ENCODE results near the gene CDK14. TPM values are rescaled to one million over a fixed set of nuclear protein-coding genes. Genes with fewer than 3 reads are reported as not detected.

Gene CDK14
- total RNA-seq, 1 donor = 39.1 TPM

DNA sequence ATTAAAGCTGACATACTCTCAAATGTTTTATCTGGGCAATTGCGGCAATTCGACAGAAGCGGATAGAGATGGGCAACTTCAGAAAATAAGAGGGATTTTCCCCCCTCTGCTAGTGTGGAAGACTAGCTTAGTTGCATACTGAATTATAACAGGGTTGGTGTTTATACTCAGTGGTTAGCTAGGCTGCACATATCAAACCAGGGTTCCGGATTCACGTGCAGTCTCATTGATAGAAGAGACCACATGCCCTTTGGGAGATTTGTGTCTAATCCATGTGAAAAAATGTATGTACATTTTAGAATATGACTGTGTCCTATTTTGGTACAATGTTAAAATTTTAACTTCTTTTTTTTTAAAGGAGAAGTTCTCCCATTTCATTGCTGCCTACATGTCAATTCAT, 531.2 kb downstream of the CDK14 start:
- Histone ChIP-seq H3K4me3 (ENCODE audit: insufficient read depth, low read length) (no peak overlapping the region), H3K9me3 (ENCODE audit: low read depth, low read length) (no peaks in the 10 kb centered on the region), H3K4me1 (ENCODE audit: insufficient read depth, low read length) (peaks cover 21% of the 10 kb centered on the region), H4K20me1 (ENCODE audit: insufficient read depth, low read length) (no peaks in the 10 kb centered on the region), H3K27me3 (ENCODE audit: insufficient read depth, low read length) (no peaks in the 10 kb centered on the region), H3K36me3 (ENCODE audit: insufficient read depth, low read length) (no peaks in the 10 kb centered on the region), H2AFZ (ENCODE audit: low read length) (no peak overlapping the region), H3K4me2 (ENCODE audit: insufficient read depth, low read length) (peak overlapping the region; percentile 73), H3K79me2 (ENCODE audit: insufficient read depth, low read length) (no peaks in the 10 kb centered on the region), H3K27ac (ENCODE audit: low read depth, low read length) (no peak overlapping the region)
- DNase-seq (ENCODE audit: insufficient read length, low spot score, missing footprints) = no peak
- no peak for TF ChIP-seq CTCF (IDR thresholded peaks at IDR 0.05; ENCODE audit: extremely low read depth, low read depth, low read length)

DNA sequence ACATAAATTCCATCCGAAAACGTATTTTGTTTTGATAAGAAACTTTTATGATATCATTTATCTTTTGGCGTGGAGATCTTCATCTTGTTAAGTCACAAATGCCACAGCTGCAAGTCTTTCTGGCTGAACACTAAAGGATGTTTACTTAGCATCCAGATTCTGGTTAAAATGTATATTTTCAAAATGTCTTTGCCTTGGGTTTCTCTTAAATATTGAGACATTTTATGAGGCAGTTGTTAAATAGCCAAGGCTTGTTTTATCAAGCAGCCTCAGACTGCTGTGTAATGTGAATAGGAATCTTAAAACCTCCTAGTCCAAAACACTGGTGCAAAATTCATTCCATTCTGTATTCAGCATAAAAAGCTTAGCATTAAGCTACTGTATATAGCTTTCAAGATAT, 531.8 kb downstream of the CDK14 start:
- Histone ChIP-seq H2AFZ (ENCODE audit: low read length) (no peak overlapping the region), H3K36me3 (ENCODE audit: insufficient read depth, low read length) (no peaks in the 10 kb centered on the region), H3K4me3 (ENCODE audit: insufficient read depth, low read length) (no peak overlapping the region), H3K79me2 (ENCODE audit: insufficient read depth, low read length) (no peaks in the 10 kb centered on the region), H3K9me3 (ENCODE audit: low read depth, low read length) (no peaks in the 10 kb centered on the region), H3K27ac (ENCODE audit: low read depth, low read length) (peak overlapping the region; percentile 22), H3K27me3 (ENCODE audit: insufficient read depth, low read length) (no peaks in the 10 kb centered on the region), H3K4me2 (ENCODE audit: insufficient read depth, low read length) (peak overlapping the region; percentile 73), H4K20me1 (ENCODE audit: insufficient read depth, low read length) (no peaks in the 10 kb centered on the region), H3K4me1 (ENCODE audit: insufficient read depth, low read length) (peaks cover 21% of the 10 kb centered on the region)
- no peak for TF ChIP-seq CTCF (IDR thresholded peaks at IDR 0.05; ENCODE audit: extremely low read depth, low read depth, low read length)
- no peak for DNase-seq (ENCODE audit: insufficient read length, low spot score, missing footprints)

- Histone ChIP-seq H3K27ac (ENCODE audit: low read depth, low read length) (peak overlapping the region; percentile 38), H3K36me3 (ENCODE audit: insufficient read depth, low read length) (no peaks in the 10 kb centered on the region), H3K27me3 (ENCODE audit: insufficient read depth, low read length) (no peaks in the 10 kb centered on the region), H2AFZ (ENCODE audit: low read length) (peak overlapping the region; percentile 54), H3K9me3 (ENCODE audit: low read depth, low read length) (no peaks in the 10 kb centered on the region), H3K4me1 (ENCODE audit: insufficient read depth, low read length) (peaks cover 21% of the 10 kb centered on the region), H3K4me3 (ENCODE audit: insufficient read depth, low read length) (peak overlapping the region; percentile 51), H3K79me2 (ENCODE audit: insufficient read depth, low read length) (no peaks in the 10 kb centered on the region), H3K4me2 (ENCODE audit: insufficient read depth, low read length) (peak overlapping the region; percentile 73), H4K20me1 (ENCODE audit: insufficient read depth, low read length) (no peaks in the 10 kb centered on the region)
- TF ChIP-seq CTCF (IDR thresholded peaks at IDR 0.05; ENCODE audit: extremely low read depth, low read depth, low read length) = no peak
- no peak for DNase-seq (ENCODE audit: insufficient read length, low spot score, missing footprints)
These were observed 532.7 kb downstream of the CDK14 start for GRCh38 chr7:91128683-91129348.

DNA sequence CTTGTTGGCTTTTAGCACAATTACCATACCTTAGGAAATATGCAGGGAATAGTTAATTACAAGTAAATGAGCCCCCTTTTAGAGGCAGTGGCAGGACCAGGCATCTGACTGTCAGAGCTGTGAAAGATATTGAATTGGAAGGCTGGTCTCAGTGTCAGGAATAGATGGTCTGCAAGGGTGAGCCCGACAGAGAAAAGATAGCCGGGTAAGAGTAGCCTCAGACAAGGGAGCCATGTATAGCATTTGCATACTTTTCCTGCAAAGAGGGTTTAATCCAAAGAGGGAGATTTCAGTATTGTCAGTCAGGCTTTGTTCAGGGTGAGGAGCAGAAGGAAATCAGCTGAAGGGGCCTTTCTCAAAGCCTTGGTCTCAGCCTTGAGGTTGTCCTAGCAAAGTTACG, 539.2 kb downstream of the CDK14 start:
- Histone ChIP-seq H3K4me1 (ENCODE audit: insufficient read depth, low read length) (no peaks in the 10 kb centered on the region), H3K36me3 (ENCODE audit: insufficient read depth, low read length) (no peaks in the 10 kb centered on the region), H3K9me3 (ENCODE audit: low read depth, low read length) (no peaks in the 10 kb centered on the region), H4K20me1 (ENCODE audit: insufficient read depth, low read length) (no peaks in the 10 kb centered on the region), H3K27ac (ENCODE audit: low read depth, low read length) (no peak overlapping the region), H3K4me2 (ENCODE audit: insufficient read depth, low read length) (no peak overlapping the region), H3K4me3 (ENCODE audit: insufficient read depth, low read length) (no peak overlapping the region), H2AFZ (ENCODE audit: low read length) (no peak overlapping the region), H3K79me2 (ENCODE audit: insufficient read depth, low read length) (no peaks in the 10 kb centered on the region), H3K27me3 (ENCODE audit: insufficient read depth, low read length) (no peaks in the 10 kb centered on the region)
- TF ChIP-seq CTCF (IDR thresholded peaks at IDR 0.05; ENCODE audit: extremely low read depth, low read depth, low read length) = no peak
- DNase-seq (ENCODE audit: insufficient read length, low spot score, missing footprints) = no peak
